Heart left ventricle (tissue), 16 donors: ENCODE results near the gene TH. TPM values are rescaled to one million over a fixed set of nuclear protein-coding genes. Genes with fewer than 3 reads are reported as not detected.

Experiments used
- ATAC-seq, 4 donors: fragments of 200-7000 bp; cut with Tn5 transposase; one replicate each; pipeline ENCODE4 v1.9.1; 2020 to 2022; ENCODE audit warnings: moderate library complexity in 4 of 4, mild to moderate bottlenecking in 3 of 4, moderate number of reproducible peaks in 1 of 4
- DNase-seq, 5 donors: peaks; one replicate each; pipeline ENCODE4 v3.0.0-alpha.2; 2020
- H3K27ac ChIP-seq, 12 donors: fragments of 200-600 bp; sonication (generic) in 4 of 12; one replicate each; pipeline versions ENCODE4 v1.5.0 to v1.8.0; 2016 to 2022; ENCODE audit warnings: mild to moderate bottlenecking in 2 of 12
- H3K27me3 ChIP-seq, 9 donors: fragments of 200-600 bp; sonication (generic) in 2 of 9; one replicate each; pipeline versions ENCODE4 v1.5.1 to v1.8.0; 2016 to 2022; ENCODE audit warnings: mild to moderate bottlenecking in 3 of 9
- H3K36me3 ChIP-seq, 9 donors: fragments of 200-600 bp; sonication (generic) in 2 of 9; one replicate each; pipeline versions ENCODE4 v1.5.0 to v1.8.0; 2018 to 2022; ENCODE audit warnings: mild to moderate bottlenecking in 2 of 9
- H3K4me1 ChIP-seq, 12 donors: fragments of 200-600 bp; sonication (generic) in 4 of 12; one replicate each; pipeline versions ENCODE4 v1.5.0 to v1.8.0; 2016 to 2022; ENCODE audit warnings: mild to moderate bottlenecking in 3 of 12
- H3K4me3 ChIP-seq, 12 donors: fragments of 200-600 bp; sonication (generic) in 4 of 12; one replicate each; pipeline versions ENCODE4 v1.5.0 to v1.8.0; 2017 to 2022; ENCODE audit warnings: mild to moderate bottlenecking in 9 of 12, moderate library complexity in 4 of 12
- H3K9me3 ChIP-seq, 12 donors: fragments of 200-600 bp; sonication (generic) in 4 of 12; one replicate each; pipeline versions ENCODE4 v1.5.0 to v1.8.0; 2016 to 2022; ENCODE audit warnings: mild to moderate bottlenecking in 1 of 12
- POLR2A ChIP-seq, 2 donors: fragments of 450-650 bp; IDR thresholded peaks; one replicate each; pipeline ENCODE4 v1.6.1; 2017; ENCODE audit warnings: antibody characterized with exemption in 2 of 2, mild to moderate bottlenecking in 2 of 2, moderate library complexity in 2 of 2
- WGBS, 4 donors: extraction: QIAGEN DNeasy Blood & Tissue Kit in 2 of 4; methylation state at CpG; one replicate each; pipeline versions ENCODE4 v1.1.5 to v1.1.7; 2013 to 2018; 5-methylcytosine and 5-hydroxymethylcytosine counted together
- intact Hi-C, 10 donors: fragments of 100-400 bp; cut with DNase I; formaldehyde crosslinking; loops; one replicate each; pipeline versions ENCODE4 v1.11.1 to v1.14.2; 2022
- polyA plus RNA-seq, 2 donors: library from polyadenylated mRNA; stranded (reverse); fragments of 200-250 nt; gene quantifications; one replicate each; pipeline ENCODE4 v1.2.3, GENCODE V29; 2013
- total RNA-seq, 9 donors: library from RNA; depleted of rRNA in 2 of 9; stranded (reverse); fragments of >200 nt in 2 of 9; fragmentation: NEBNext Ultra II Directional in 3 of 9; extraction: Animal tissue kit (Norgen Biotek cat#: 25700) in 3 of 9; gene quantifications; one replicate each; pipeline versions ENCODE4 v1.1.0 to v1.2.4, GENCODE V29; 2016 to 2023
- TF ChIP-seq, protein P1 (sequence below), 12 donors: fragments of 200-600 bp; sonication (generic) in 4 of 12; IDR thresholded peaks; one replicate each; pipeline versions ENCODE4 v1.5.0 to v1.8.0; 2018 to 2022; ENCODE audit warnings: antibody characterized with exemption in 12 of 12, mild to moderate bottlenecking in 5 of 12
- donor health status: ischemic (EF 13 %, LVEDD 7.1; RV severe dilation, severe dysfunction).
- donor health status: healthy with polysubstance abuse.
- donor health status: DM: no; HTN: yes; CAD: no.
- donor health status: DM: no; HTN: no; CAD: no.
- donor health status: ischemic (EF 25% LVEDD 6.9; RV normal size, moderate dysfunction).
- donor health status: ischemic (EF 25% LVEDD 5.7; RV mildly dilated, moderate dysfunction).
- donor health status: healthy.
- donor health status: DM: yes; HTN: yes; CAD: no.
- donor health status: ischemic (EF 35%, LVEDD 5.7; RV mildly dilated, moderate dysfunction).
- donor health status: nonischemic (EF 11% LVEDD 7.7; RV severe dilation, severe dysfunction).
- donor health status: DM: yes; HTN: yes; CAD: no.
- donor health status: PGD.
- donor health status: ischemic (EF 29% LVEDD 5.4; RV normal size, mild dysfunction).
- donor health status: nonischemic (EF 23%, LVEDD 6.1; RV moderate dilation, normal function).

TH gene
- total and polyA plus RNA-seq, 11 donors, result 0.08 TPM; not detected in 10

DNA sequence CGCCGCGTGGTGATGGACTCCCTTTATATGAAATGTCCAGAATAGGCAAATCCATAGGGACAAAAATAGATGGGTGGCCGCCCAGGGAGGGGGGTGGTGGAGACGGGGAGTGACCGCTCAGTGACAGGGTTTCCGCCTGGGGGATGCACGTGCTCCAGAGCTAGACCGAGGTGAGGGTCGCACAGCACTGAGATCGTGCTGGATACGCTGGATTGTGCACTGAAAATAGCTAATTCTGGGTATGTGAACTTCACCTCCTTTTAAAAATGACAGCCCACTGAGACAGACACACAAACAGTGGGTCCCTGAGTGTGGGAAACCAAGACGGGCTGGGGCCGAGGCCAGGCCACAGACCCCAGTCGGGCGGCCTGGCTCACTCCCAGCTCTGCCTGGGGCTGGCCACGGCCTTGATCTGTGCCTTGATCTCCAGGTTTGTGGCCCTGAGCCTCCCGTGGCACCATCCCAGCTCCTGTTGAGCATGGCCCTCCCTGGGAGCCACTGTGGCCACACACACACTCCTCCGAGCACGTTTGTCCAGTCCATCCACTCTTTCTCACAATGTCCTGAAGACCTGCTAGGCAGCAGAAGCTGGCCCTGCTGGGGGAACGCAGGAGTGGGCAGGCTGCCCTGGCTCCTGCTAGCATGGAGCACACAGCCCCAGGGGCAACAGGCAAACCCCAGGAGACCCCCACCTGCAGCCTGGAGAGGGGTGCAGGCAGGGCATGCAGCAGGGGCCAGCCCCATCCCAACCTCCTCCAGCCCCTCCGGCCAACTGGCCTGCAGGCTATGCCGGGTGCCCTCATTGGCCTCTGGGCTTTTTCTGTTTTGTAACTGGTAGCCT is 41.0 kb upstream of the TH start:
- H3K27me3 ChIP-seq, result peaks cover 0 to 21% (median 0%) of the 10 kb centered on the region in 9 donors
- no peaks in the 10 kb centered on the region for H3K9me3 ChIP-seq
- H3K4me3 ChIP-seq, result no peak overlapping the region
- no peaks in the 10 kb centered on the region for H3K4me1 ChIP-seq
- no peak overlapping the region for H3K27ac ChIP-seq
- no peaks in the 10 kb centered on the region for H3K36me3 ChIP-seq
- DNase-seq (peak in 2 of 5 donors; percentile 10 to 51), ATAC-seq (no peak)
- 82 to 92% (median 84%) methylated on average over 21 to 23 of the region's 23 CpGs for WGBS, 4 donors
- TF ChIP-seq, protein P1, sequence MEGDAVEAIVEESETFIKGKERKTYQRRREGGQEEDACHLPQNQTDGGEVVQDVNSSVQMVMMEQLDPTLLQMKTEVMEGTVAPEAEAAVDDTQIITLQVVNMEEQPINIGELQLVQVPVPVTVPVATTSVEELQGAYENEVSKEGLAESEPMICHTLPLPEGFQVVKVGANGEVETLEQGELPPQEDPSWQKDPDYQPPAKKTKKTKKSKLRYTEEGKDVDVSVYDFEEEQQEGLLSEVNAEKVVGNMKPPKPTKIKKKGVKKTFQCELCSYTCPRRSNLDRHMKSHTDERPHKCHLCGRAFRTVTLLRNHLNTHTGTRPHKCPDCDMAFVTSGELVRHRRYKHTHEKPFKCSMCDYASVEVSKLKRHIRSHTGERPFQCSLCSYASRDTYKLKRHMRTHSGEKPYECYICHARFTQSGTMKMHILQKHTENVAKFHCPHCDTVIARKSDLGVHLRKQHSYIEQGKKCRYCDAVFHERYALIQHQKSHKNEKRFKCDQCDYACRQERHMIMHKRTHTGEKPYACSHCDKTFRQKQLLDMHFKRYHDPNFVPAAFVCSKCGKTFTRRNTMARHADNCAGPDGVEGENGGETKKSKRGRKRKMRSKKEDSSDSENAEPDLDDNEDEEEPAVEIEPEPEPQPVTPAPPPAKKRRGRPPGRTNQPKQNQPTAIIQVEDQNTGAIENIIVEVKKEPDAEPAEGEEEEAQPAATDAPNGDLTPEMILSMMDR (IDR thresholded peaks at IDR 0.05), result no peak
- no peak for TF ChIP-seq POLR2A (IDR thresholded peaks at IDR 0.05)
- intact Hi-C loops, result no loop called here

DNA sequence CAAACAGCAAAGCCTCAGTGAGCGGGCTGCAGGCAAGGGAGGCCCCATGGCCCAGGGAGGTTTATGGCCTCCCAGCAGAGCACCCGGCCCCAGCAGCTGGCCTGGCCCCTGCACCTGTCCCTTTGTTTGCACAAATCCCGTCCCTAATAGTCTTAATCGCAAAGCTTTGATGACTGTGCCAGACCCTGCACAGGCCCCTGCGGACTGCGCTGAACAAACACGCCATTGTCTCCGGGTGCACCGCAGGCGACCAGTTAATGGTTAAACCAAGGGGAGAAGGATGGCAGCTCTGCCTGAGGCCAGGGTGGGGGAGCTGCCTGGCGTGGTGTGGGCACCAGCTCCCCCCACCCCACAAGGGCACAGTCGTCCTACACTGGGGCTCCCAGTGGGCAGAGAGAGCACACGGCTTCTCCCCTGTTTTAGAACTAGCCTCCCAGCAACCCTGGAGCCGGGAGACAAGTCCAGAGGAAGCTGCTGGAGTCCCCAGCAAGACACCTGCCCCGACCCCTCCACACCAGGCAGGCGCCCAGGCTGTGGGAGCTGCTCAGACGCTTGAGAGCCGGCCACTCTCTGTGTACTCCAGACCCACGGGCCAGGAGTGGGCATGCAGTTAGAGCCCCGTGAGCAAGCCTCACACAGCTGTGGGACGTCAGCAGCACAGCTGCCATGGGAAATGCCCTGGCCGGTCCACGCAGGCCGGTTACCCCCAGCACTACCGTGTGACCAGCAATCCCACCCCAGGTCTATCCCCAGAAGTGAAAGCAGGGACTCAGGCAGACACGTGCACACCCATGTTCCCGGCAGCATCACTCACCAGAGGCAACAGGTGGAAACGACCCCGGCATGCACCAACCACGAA is 39.7 kb upstream of the TH start:
- TF ChIP-seq POLR2A (IDR thresholded peaks at IDR 0.05), result no peak
- TF ChIP-seq, protein P1 (IDR thresholded peaks at IDR 0.05), result no peak

DNA sequence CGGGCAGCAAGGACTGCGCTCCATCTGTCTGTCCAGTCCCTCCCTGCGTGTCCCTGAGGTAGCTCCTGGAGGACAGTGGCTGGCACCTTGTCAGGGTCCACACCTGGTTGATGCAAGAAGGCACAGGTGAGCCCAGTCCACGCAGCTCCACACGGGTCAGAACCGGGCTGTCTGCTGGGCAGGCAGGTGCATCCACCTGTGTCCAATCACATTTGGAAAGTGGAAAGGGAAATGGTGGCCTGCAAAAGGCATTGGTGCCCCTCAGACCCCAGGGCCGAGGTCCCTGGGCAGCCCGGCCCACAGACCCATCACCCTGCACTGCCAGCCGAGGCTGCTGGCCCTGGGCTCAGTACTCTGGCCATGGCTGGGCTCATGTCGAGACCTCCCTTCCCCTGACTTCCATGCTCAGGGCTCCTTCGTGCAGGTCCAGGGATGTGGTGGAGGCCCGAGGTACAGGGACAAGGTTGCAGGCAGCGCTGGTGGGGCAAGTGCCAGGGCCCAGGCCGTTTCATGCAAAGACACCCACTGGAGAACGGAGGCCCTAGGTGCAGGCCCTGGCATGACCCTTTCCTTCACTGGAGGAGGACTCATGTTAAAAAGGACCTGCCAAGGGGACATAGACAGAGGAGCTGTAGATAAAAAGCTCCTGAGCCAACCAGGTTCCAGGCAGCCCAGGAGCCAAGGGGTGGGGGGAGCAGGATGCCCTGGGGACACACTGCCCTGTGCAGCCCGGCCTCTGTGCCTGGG is 38.9 kb upstream of the TH start:
- Histone ChIP-seq H3K4me1 (no peaks in the 10 kb centered on the region), H3K36me3 (no peaks in the 10 kb centered on the region), H3K27ac (no peak overlapping the region), H3K9me3 (peaks cover 0 to 6% (median 0%) of the 10 kb centered on the region in 12 donors), H3K27me3 (peaks cover 0 to 6% (median 0%) of the 10 kb centered on the region in 9 donors), H3K4me3 (no peak overlapping the region)
- intact Hi-C loops, result no loop called here
- 77 to 90% (median 86%) methylated on average over 12 to 16 of the region's 16 CpGs for WGBS, 4 donors
- TF ChIP-seq, protein P1 (IDR thresholded peaks at IDR 0.05), result no peak
- no peak for TF ChIP-seq POLR2A (IDR thresholded peaks at IDR 0.05)
- peak in 4 of 5 donors; percentile 1 to 23 (median 12) for DNase-seq
- no peak for ATAC-seq

More for the DNA sequence above, 39.7 kb upstream of the TH start:
- no peak overlapping the region for H3K4me3 ChIP-seq
- no peak overlapping the region for H3K27ac ChIP-seq
- peaks cover 0 to 6% (median 0%) of the 10 kb centered on the region in 12 donors for H3K9me3 ChIP-seq
- intact Hi-C loops, result no loop called here
- 81 to 90% (median 84%) methylated on average over 21 to 30 of the region's 30 CpGs for WGBS, 4 donors
- no peaks in the 10 kb centered on the region for H3K36me3 ChIP-seq
- H3K27me3 ChIP-seq, result peaks cover 0 to 11% (median 0%) of the 10 kb centered on the region in 9 donors
- DNase-seq (peak in 3 of 5 donors; percentile 5 to 16 (median 9)), ATAC-seq (no peak)
- no peaks in the 10 kb centered on the region for H3K4me1 ChIP-seq
